Fibroblast of lung (primary cell): ENCODE results near the gene GNAT1. TPM values are rescaled to one million over a fixed set of nuclear protein-coding genes. Genes with fewer than 3 reads are reported as not detected.

Experiments
- DNase-seq, 2 donors: peaks; one replicate each; pipeline versions ENCODE4 v3.0.0 to v3.0.0-alpha.2; 2010; ENCODE audit warnings: low read depth in 2 of 2
- H2AFZ ChIP-seq: 2 replicates; pipeline ENCODE4 v1.5.1; 2012; ENCODE audit warnings: low read length, control low read depth, inconsistent platforms
- H3K27ac ChIP-seq: 2 replicates; pipeline ENCODE4 v1.5.1; 2011; ENCODE audit warnings: low read length, control low read depth; ENCODE audit not compliant: insufficient read depth
- H3K27me3 ChIP-seq: 2 replicates; pipeline ENCODE4 v1.5.1; 2011; ENCODE audit warnings: mild to moderate bottlenecking, low read length; ENCODE audit not compliant: control insufficient read depth, insufficient read depth
- H3K36me3 ChIP-seq: 2 replicates; pipeline ENCODE4 v1.5.1; 2011; ENCODE audit warnings: low read length; ENCODE audit not compliant: control insufficient read depth, insufficient read depth
- H3K4me1 ChIP-seq: 2 replicates; pipeline ENCODE4 v1.5.1; 2011; ENCODE audit warnings: low read length; ENCODE audit not compliant: control insufficient read depth, insufficient read depth; ENCODE audit errors: extremely low read depth
- H3K4me2 ChIP-seq: 2 replicates; pipeline ENCODE4 v1.5.1; 2011; ENCODE audit warnings: low read length, control low read depth; ENCODE audit not compliant: insufficient read depth; ENCODE audit errors: extremely low read depth
- H3K4me3 ChIP-seq, 4 experiments: fragments of 200-600 bp in 1 of 4; sonication (generic) in 1 of 4; replicated peaks in 1 of 4; 2 replicates each; pipeline ENCODE4 v1.5.1; 2011 to 2016; ENCODE audit warnings: low read length in 4 of 4, low read depth in 3 of 4, mild to moderate bottlenecking in 3 of 4, control low read depth in 2 of 4, inconsistent platforms in 1 of 4, mixed read lengths in 1 of 4; ENCODE audit not compliant: insufficient read depth in 1 of 4; ENCODE audit errors: control extremely low read depth in 1 of 4
- H3K79me2 ChIP-seq: 2 replicates; pipeline ENCODE4 v1.5.1; 2012; ENCODE audit warnings: mild to moderate bottlenecking, low read length, inconsistent platforms; ENCODE audit not compliant: control insufficient read depth, insufficient read depth
- H3K9ac ChIP-seq: 2 replicates; pipeline ENCODE4 v1.5.1; 2011; ENCODE audit warnings: mild to moderate bottlenecking, low read length, control low read depth; ENCODE audit not compliant: insufficient read depth
- H3K9me3 ChIP-seq: 2 replicates; pipeline ENCODE4 v1.5.1; 2012; ENCODE audit warnings: low read depth, low read length; ENCODE audit not compliant: control insufficient read depth, insufficient read depth
- H4K20me1 ChIP-seq: 2 replicates; pipeline ENCODE4 v1.5.1; 2011; ENCODE audit warnings: low read length; ENCODE audit not compliant: control insufficient read depth, insufficient read depth; ENCODE audit errors: extremely low read depth
- EZH2 ChIP-seq: IDR thresholded peaks from 2 replicates; pipeline ENCODE4 v1.5.1; 2012; ENCODE audit warnings: low read length, control low read depth, mild to moderate bottlenecking; ENCODE audit errors: missing control alignments
- polyA plus RNA-seq, 2 donors: library from polyadenylated mRNA; depleted of rRNA in 1 of 2; stranded (reverse) in 1 of 2; unstranded in 1 of 2; fragments of >200 nt; gene quantifications; 2 replicates each; pipeline ENCODE4 v1.2.1, GENCODE V29; 2011 to 2012; ENCODE audit warnings: missing spikeins in 1 of 2
- total RNA-seq: library from RNA; depleted of rRNA; stranded (reverse); fragments of >200 nt; gene quantifications from 2 replicates; pipeline ENCODE4 v1.2.1, GENCODE V29; 2014
- TF ChIP-seq, protein P1 (sequence below), 2 donors: IDR thresholded peaks in 1 of 2; conservative IDR thresholded peaks in 1 of 2; 1 replicate in 1 of 2; 2 replicates in 1 of 2; pipeline ENCODE4 v1.5.1; 2011 to 2012; ENCODE audit warnings: low read length in 2 of 2, control low read depth in 1 of 2, inconsistent platforms in 1 of 2, low read depth in 1 of 2, mild to moderate bottlenecking in 1 of 2

Gene GNAT1
- total and polyA plus RNA-seq, 2 donors (not counting 1 experiment from before 2014, with no cell fraction given): not detected

DNA sequence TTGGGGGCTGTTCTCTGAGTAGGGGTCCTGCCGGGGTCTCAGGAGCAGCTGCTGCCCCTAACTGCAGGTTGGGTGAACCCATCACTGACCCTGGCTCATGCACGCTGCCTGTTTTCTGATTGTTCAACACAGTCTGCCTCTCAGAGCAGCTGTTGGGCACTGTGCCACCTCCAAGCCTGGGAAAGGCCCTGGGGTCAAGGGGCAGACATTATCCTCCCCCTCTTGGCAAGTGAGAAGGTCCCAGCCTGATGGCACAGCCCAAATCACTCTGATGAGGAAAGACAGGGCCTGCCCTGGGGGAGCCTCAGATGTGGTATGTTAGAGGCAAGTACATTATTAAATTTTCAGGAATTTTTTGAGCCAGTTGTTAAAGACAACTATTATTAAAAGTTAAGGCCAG, 14.1 kb upstream of the GNAT1 start:
- Histone ChIP-seq H3K9ac (no peak overlapping the region), H3K79me2 (no peaks in the 10 kb centered on the region), H3K9me3 (no peaks in the 10 kb centered on the region), H2AFZ (no peak overlapping the region), H4K20me1 (no peaks in the 10 kb centered on the region), H3K27me3 (no peaks in the 10 kb centered on the region), H3K4me1 (no peaks in the 10 kb centered on the region), H3K36me3 (no peaks in the 10 kb centered on the region), H3K4me3 (no peak overlapping the region), H3K4me2 (no peak overlapping the region), H3K27ac (no peak overlapping the region)
- TF ChIP-seq, protein P1, sequence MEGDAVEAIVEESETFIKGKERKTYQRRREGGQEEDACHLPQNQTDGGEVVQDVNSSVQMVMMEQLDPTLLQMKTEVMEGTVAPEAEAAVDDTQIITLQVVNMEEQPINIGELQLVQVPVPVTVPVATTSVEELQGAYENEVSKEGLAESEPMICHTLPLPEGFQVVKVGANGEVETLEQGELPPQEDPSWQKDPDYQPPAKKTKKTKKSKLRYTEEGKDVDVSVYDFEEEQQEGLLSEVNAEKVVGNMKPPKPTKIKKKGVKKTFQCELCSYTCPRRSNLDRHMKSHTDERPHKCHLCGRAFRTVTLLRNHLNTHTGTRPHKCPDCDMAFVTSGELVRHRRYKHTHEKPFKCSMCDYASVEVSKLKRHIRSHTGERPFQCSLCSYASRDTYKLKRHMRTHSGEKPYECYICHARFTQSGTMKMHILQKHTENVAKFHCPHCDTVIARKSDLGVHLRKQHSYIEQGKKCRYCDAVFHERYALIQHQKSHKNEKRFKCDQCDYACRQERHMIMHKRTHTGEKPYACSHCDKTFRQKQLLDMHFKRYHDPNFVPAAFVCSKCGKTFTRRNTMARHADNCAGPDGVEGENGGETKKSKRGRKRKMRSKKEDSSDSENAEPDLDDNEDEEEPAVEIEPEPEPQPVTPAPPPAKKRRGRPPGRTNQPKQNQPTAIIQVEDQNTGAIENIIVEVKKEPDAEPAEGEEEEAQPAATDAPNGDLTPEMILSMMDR (conservative IDR thresholded peaks at IDR 0.05 in 1 of 2, IDR thresholded peaks at IDR 0.05 in 1 of 2; ENCODE audit: low read depth in 1 of 2, low read length in 2 of 2): no peak
- TF ChIP-seq EZH2: no peak
- peak in 1 of 2 donors; percentile 34 for DNase-seq

DNA sequence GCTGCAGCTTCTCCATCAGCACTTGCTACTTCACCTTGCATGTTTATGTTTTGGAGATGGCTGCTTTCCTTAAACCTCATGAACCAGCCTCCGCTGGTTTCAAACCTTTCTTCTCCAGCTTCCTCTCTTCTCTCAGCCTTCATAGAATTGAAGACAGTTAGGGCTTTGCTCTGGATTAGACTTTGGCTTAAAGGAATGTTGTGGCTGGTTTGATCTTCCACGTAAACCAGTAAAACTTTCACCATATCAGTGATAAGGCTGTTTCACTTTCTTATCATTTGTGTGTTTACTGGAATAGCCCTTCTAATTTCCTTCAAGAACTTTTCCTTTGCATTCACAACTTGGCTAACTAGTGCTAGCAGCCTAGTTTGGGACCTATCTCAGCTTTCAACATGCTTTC, 11.7 kb upstream of the GNAT1 start:
- no peaks in the 10 kb centered on the region for H3K79me2 ChIP-seq
- no peak for DNase-seq

DNA sequence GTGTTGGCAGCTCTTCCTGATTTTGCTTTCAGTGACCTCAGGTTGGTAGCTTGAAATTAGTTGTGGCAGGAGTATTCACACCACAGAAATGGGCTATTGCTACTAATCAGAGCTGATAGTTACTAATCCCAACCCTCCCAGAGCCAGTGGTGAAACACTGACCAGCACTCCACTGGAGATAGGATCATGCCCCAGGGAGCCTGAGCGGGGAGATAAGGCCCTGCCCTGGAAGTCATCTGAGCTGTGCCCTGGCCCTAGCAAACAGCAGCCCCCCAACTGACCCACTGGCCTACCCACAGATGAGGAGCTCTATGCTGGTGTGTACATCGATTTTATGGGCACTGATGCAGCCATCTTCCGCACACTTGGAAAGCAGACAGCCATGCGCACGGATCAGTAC, 9.4 kb upstream of the GNAT1 start:
- H3K4me1 ChIP-seq: no peaks in the 10 kb centered on the region
- no peaks in the 10 kb centered on the region for H3K27me3 ChIP-seq
- no peak overlapping the region for H3K27ac ChIP-seq
- no peaks in the 10 kb centered on the region for H3K9me3 ChIP-seq
- no peaks in the 10 kb centered on the region for H3K36me3 ChIP-seq
- no peak overlapping the region for H3K9ac ChIP-seq
- no peak for DNase-seq
- H4K20me1 ChIP-seq: no peaks in the 10 kb centered on the region
- H3K4me3 ChIP-seq: no peak overlapping the region
- no peak overlapping the region for H3K4me2 ChIP-seq
- no peaks in the 10 kb centered on the region for H3K79me2 ChIP-seq
- no peak for TF ChIP-seq EZH2
- TF ChIP-seq, protein P1 (conservative IDR thresholded peaks at IDR 0.05 in 1 of 2, IDR thresholded peaks at IDR 0.05 in 1 of 2; ENCODE audit: low read depth in 1 of 2, low read length in 2 of 2): no peak
- H2AFZ ChIP-seq: no peak overlapping the region

More for the DNA sequence above, 11.7 kb upstream of the GNAT1 start:
- no peak overlapping the region for H3K9ac ChIP-seq
- no peaks in the 10 kb centered on the region for H3K4me1 ChIP-seq
- H3K9me3 ChIP-seq: no peaks in the 10 kb centered on the region
- H3K4me2 ChIP-seq: no peak overlapping the region
- no peak overlapping the region for H2AFZ ChIP-seq
- H3K36me3 ChIP-seq: no peaks in the 10 kb centered on the region
- no peaks in the 10 kb centered on the region for H3K27me3 ChIP-seq
- H3K27ac ChIP-seq: no peak overlapping the region
- no peak for TF ChIP-seq EZH2
- TF ChIP-seq, protein P1 (conservative IDR thresholded peaks at IDR 0.05 in 1 of 2, IDR thresholded peaks at IDR 0.05 in 1 of 2; ENCODE audit: low read depth in 1 of 2, low read length in 2 of 2): no peak
- H4K20me1 ChIP-seq: no peaks in the 10 kb centered on the region
- H3K4me3 ChIP-seq: no peak overlapping the region
